OCI-LY3 (cell line): ENCODE data around the gene ANXA7.
"Not testable (repeated sequence)": the region's sequence is repeated elsewhere in the genome, so short reads cannot be mapped to it uniquely, and the experiment has no call there.

Experiments
- EZH2phosphoT487 ChIP-seq: fragments of 200-600 bp; shearing (Covaris generic); IDR thresholded peaks from 2 replicates; pipeline ENCODE4 v1.6.1; 2018; ENCODE audit warnings: antibody characterized with exemption, mixed run types, low read depth
- TF ChIP-seq, protein P1 (sequence below): fragments of 200-600, 300-600 bp; sonication (generic); IDR thresholded peaks from 2 replicates; pipeline ENCODE4 v1.5.1; 2014; ENCODE audit warnings: antibody characterized with exemption, low read length, low read depth

DNA sequence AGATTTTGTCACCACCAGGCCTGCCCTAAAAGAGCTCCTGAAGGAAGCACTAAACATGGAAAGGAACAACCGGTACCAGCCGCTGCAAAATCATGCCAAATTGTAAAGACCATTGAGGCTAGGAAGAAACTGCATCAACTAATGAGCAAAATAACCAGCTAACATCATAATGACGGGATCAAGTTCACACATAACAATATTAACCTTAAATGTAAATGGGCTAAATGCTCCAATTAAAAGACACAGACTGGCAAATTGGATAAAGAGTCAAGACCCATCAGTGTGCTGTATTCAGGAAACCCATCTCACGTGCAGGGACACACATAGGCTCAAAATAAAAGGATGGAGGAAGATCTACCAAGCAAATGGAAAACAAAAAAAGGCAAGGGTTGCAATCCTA, 88.6 kb downstream of the ANXA7 start:
- TF ChIP-seq, protein P1, sequence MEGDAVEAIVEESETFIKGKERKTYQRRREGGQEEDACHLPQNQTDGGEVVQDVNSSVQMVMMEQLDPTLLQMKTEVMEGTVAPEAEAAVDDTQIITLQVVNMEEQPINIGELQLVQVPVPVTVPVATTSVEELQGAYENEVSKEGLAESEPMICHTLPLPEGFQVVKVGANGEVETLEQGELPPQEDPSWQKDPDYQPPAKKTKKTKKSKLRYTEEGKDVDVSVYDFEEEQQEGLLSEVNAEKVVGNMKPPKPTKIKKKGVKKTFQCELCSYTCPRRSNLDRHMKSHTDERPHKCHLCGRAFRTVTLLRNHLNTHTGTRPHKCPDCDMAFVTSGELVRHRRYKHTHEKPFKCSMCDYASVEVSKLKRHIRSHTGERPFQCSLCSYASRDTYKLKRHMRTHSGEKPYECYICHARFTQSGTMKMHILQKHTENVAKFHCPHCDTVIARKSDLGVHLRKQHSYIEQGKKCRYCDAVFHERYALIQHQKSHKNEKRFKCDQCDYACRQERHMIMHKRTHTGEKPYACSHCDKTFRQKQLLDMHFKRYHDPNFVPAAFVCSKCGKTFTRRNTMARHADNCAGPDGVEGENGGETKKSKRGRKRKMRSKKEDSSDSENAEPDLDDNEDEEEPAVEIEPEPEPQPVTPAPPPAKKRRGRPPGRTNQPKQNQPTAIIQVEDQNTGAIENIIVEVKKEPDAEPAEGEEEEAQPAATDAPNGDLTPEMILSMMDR = not testable (repeated sequence)
- not testable (repeated sequence) for TF ChIP-seq EZH2phosphoT487
